GM12878 (cell line): ENCODE results near the gene ASB4. TPM values are rescaled to one million over a fixed set of nuclear protein-coding genes. Genes with fewer than 3 reads are reported as not detected.

ENCODE experiments used
- ATAC-seq: fragments of 200-7000 bp; cut with Tn5 transposase; 3 replicates; pipeline ENCODE4 v1.9.1; 2020; ENCODE audit warnings: mild to moderate bottlenecking, moderate library complexity
- BruUV-seq: library from RNA; stranded (reverse); fragments of 400-500 nt; replicated peaks from 2 replicates; lab custom pipeline; 2021; lab: Mats Ljungman, UMichigan
- CTCF ChIA-PET: fragments of 300-600 bp; sonication (Branson Sonifier 250); formaldehyde crosslinking; extraction: SDS; loops from one replicate; lab custom pipeline; 2021; ENCODE audit warnings: inconsistent platforms; lab: Yijun Ruan, JAX
- POLR2A ChIA-PET: fragments of 350-600 bp; formaldehyde crosslinking; extraction: SDS; loops from one replicate; lab custom pipeline; 2021; ENCODE audit warnings: inconsistent platforms; lab: Charles Lee
- RAD21 ChIA-PET: fragments of 300-600 bp; sonication (Branson Sonifier 250); formaldehyde crosslinking; loops from one replicate; lab custom pipeline; 2023; ENCODE audit warnings: antibody characterized with exemption; ENCODE audit not compliant: unreplicated experiment; lab: Charles Lee
- SMC1A ChIA-PET: fragments of 300-600 bp; sonication (Branson Sonifier 250); formaldehyde crosslinking; loops from one replicate; lab custom pipeline; 2023; ENCODE audit not compliant: unreplicated experiment, uncharacterized antibody; lab: Charles Lee
- DNase-seq: peaks from one replicate; pipeline ENCODE4 v3.0.0-alpha.2; 2011; ENCODE audit warnings: low read depth, low spot score
- FAIRE-seq: peaks from 3 replicates; lab custom pipeline; 2011; peaks lifted over from hg19 to GRCh38; lab: Jason Lieb, UNC
- H2AFZ ChIP-seq: 2 replicates; pipeline ENCODE4 v1.6.0; 2011; ENCODE audit warnings: low read depth, low read length, control low read depth; ENCODE audit not compliant: control insufficient read depth
- H3K27ac ChIP-seq: 2 replicates; pipeline ENCODE4 v1.5.1; 2011; ENCODE audit warnings: control low read depth; ENCODE audit not compliant: control insufficient read depth, insufficient read depth
- H3K27me3 ChIP-seq, 2 experiments: replicated peaks in 1 of 2; 2 replicates each; pipeline versions ENCODE4 v1.6.0 to v1.6.1; 2011; ENCODE audit warnings: low read length in 1 of 2; ENCODE audit not compliant: control insufficient read depth in 2 of 2, insufficient read depth in 2 of 2
- H3K36me3 ChIP-seq, 2 experiments: 2 replicates each; pipeline ENCODE4 v1.5.1; 2011; ENCODE audit warnings: low read length in 1 of 2; ENCODE audit not compliant: control insufficient read depth in 2 of 2, insufficient read depth in 2 of 2
- H3K4me1 ChIP-seq: 2 replicates; pipeline ENCODE4 v1.6.1; 2011; ENCODE audit warnings: mild to moderate bottlenecking, low read length, moderate library complexity, mixed read lengths; ENCODE audit not compliant: control insufficient read depth, insufficient read depth
- H3K4me2 ChIP-seq: 2 replicates; pipeline ENCODE4 v1.6.0; 2011; ENCODE audit warnings: control low read depth; ENCODE audit not compliant: control insufficient read depth, insufficient read depth
- H3K4me3 ChIP-seq: fragments of 200-600 bp; sonication (generic); 2 replicates; pipeline ENCODE4 v1.5.1; 2016
- H3K79me2 ChIP-seq: 2 replicates; pipeline ENCODE4 v1.6.0; 2011; ENCODE audit warnings: low read length; ENCODE audit not compliant: control insufficient read depth, insufficient read depth
- H3K9ac ChIP-seq: 2 replicates; pipeline ENCODE4 v1.8.0; 2011; ENCODE audit warnings: low read length, control low read depth, mixed read lengths; ENCODE audit not compliant: control insufficient read depth, insufficient read depth
- H3K9me3 ChIP-seq: replicated peaks from 3 replicates; pipeline ENCODE4 v1.5.1; 2011; ENCODE audit warnings: mild to moderate bottlenecking, low read length; ENCODE audit not compliant: control insufficient read depth, insufficient read depth
- H4K20me1 ChIP-seq: 2 replicates; pipeline ENCODE4 v1.6.0; 2011; ENCODE audit not compliant: control insufficient read depth, insufficient read depth
- ATF7 ChIP-seq: fragments of 450-650 bp; IDR thresholded peaks from 2 replicates; pipeline ENCODE4 v1.6.1; 2016; ENCODE audit warnings: low read depth, mild to moderate bottlenecking
- CBX5 ChIP-seq: sonication (generic); IDR thresholded peaks from 2 replicates; pipeline ENCODE4 v1.6.1; 2016; ENCODE audit warnings: low read depth, moderate library complexity, mild to moderate bottlenecking, inconsistent platforms
- CEBPZ ChIP-seq: fragments of 150-350 bp; IDR thresholded peaks from 2 replicates; pipeline ENCODE4 v1.6.1; 2016; ENCODE audit warnings: low read depth, low read length
- EGR1 ChIP-seq, 2 experiments: IDR thresholded peaks; 1 replicate in 1 of 2; 2 replicates in 1 of 2; pipeline ENCODE4 v1.6.1; 2011 to 2012; ENCODE audit warnings: low read depth in 2 of 2, low read length in 2 of 2, borderline replicate concordance in 1 of 2, mild to moderate bottlenecking in 1 of 2, moderate library complexity in 1 of 2
- IKZF2 ChIP-seq, 2 experiments: fragments of 450-650 bp; IDR thresholded peaks; 2 replicates each; pipeline ENCODE4 v1.6.1; 2017; ENCODE audit warnings: mild to moderate bottlenecking in 2 of 2, moderate library complexity in 2 of 2
- MEF2A ChIP-seq: IDR thresholded peaks from 2 replicates; pipeline ENCODE4 v1.6.1; 2011; ENCODE audit warnings: low read depth, mild to moderate bottlenecking, low read length, moderate library complexity; ENCODE audit not compliant: insufficient read depth
- NFIC ChIP-seq: IDR thresholded peaks from 2 replicates; pipeline ENCODE4 v1.6.1; 2012; ENCODE audit warnings: low read depth, mild to moderate bottlenecking, inconsistent platforms, low read length, moderate library complexity
- NR2C1 ChIP-seq: fragments of 450-650 bp; IDR thresholded peaks from 2 replicates; pipeline ENCODE4 v1.6.1; 2017; ENCODE audit warnings: antibody characterized with exemption, mild to moderate bottlenecking, moderate library complexity
- NRF1 ChIP-seq: conservative IDR thresholded peaks from 2 replicates; pipeline ENCODE4 v1.6.1; 2011; ENCODE audit warnings: mild to moderate bottlenecking, low read depth, low read length, improper control_type of control experiment
- PML ChIP-seq: IDR thresholded peaks from 2 replicates; pipeline ENCODE4 v1.6.1; 2012; ENCODE audit warnings: low read length, inconsistent platforms
- TAF1 ChIP-seq: IDR thresholded peaks from 2 replicates; pipeline ENCODE4 v1.6.1; 2011; ENCODE audit warnings: mild to moderate bottlenecking, low read depth, low read length, borderline replicate concordance
- TCF7 ChIP-seq: IDR thresholded peaks from 2 replicates; pipeline ENCODE4 v1.6.1; 2014; ENCODE audit warnings: antibody characterized with exemption, borderline replicate concordance
- USF2 ChIP-seq: IDR thresholded peaks from 2 replicates; pipeline ENCODE4 v1.6.1; 2011; ENCODE audit warnings: low read depth, low read length, improper control_type of control experiment, borderline replicate concordance
- WGBS: methylation state at CpG from one replicate; pipeline ENCODE4 v1.1.6; 2016; ENCODE audit warnings: low lambda C conversion rate; ENCODE audit not compliant: insufficient replicate concordance, insufficient coverage; ENCODE audit errors: missing lambda C conversion rate; 5-methylcytosine and 5-hydroxymethylcytosine counted together
- in situ Hi-C: fragments of 300-500 bp; cut with MboI; formaldehyde crosslinking; loops from 9 replicates; pipeline ENCODE4 v1.14.3; 2018; ENCODE audit warnings: mixed read lengths
- intact Hi-C: fragments of 100-400 bp; cut with micrococcal nuclease; formaldehyde crosslinking; loops from one replicate; pipeline ENCODE4 v1.14.2; 2022; ENCODE audit not compliant: unreplicated experiment
- polyA plus RNA-seq, 11 experiments: library from polyadenylated mRNA; depleted of rRNA in 4 of 11; unstranded in 6 of 11; stranded (reverse) in 5 of 11; fragments of >200 nt; fragmentation: Nextera tagmentation in 4 of 11; fragmentation: Illumina TruSeq in 1 of 11; extraction: Ambion mirVana in 4 of 11; extraction: Trizol in 1 of 11; gene quantifications; 1 replicate in 1 of 11; 2 replicates in 10 of 11; pipeline versions ENCODE4 v1.2.1 to v1.2.3, GENCODE V29; 2011 to 2016; ENCODE audit warnings: inconsistent platforms in 2 of 11, missing spikeins in 2 of 11, low read depth in 1 of 11
- total RNA-seq, 4 experiments: library from RNA; depleted of rRNA in 3 of 4; stranded (reverse); fragments of >200 nt in 3 of 4; fragmentation: Illumina TruSeq in 1 of 4; extraction: Trizol in 1 of 4; gene quantifications; 2 replicates each; pipeline versions ENCODE4 v1.2.1 to v1.2.3, GENCODE V29; 2013 to 2021
- TF ChIP-seq, protein P1 (sequence below): IDR thresholded peaks from 2 replicates; pipeline ENCODE4 v1.6.1; 2012; ENCODE audit warnings: mild to moderate bottlenecking, low read depth, low read length
- TF ChIP-seq, protein P2 (sequence below): fragments of 450-650 bp; IDR thresholded peaks from 2 replicates; pipeline ENCODE4 v1.6.1; 2016; ENCODE audit warnings: mild to moderate bottlenecking

ASB4 gene
- total and polyA plus RNA-seq, 10 of the 15 experiments (the other 5 are each of a cell fraction or from before 2014, with no cell fraction given) = 0.12 to 1.1 TPM; not detected in 8

DNA sequence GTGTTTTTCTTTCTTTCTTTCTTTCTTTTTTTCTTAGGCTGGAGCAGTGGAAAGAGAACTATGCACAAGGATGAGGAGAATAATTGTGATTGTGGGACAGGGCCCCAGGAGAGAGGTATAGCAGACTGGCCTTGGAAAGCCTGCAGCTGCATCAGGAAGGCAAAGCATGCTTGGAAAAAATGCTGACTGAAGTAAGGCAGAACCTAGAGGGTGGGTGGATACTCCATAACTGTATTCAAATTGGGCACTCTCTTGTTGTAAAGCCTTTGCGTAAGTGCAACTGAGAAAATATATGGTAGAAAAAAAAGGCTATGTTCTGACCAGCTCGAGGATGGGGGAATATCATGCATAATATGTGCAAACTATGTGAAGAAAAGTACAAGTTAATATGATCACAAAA lies 71.0 kb downstream of the ASB4 start:
- no TSS peak for BruUV-seq
- Histone ChIP-seq H4K20me1 (no peaks in the 10 kb centered on the region), H3K4me3 (no peak overlapping the region), H3K27ac (no peak overlapping the region), H3K79me2 (no peaks in the 10 kb centered on the region), H3K4me1 (no peaks in the 10 kb centered on the region), H3K36me3 (no peaks in the 10 kb centered on the region), H2AFZ (no peak overlapping the region)
- ChIA-PET POLR2A (no interaction called here), SMC1A (interaction anchor here (1.0 kb wide), 1 partner anchor 13 kb away, joined by 3 read pairs; no protein-coding TSS in a partner anchor)
- 48% methylated on average over 2 of the region's 2 CpGs for WGBS
- DNase-seq (no peak), ATAC-seq (no peak), FAIRE-seq (no peak)
- TF ChIP-seq USF2 (no peak), CEBPZ (no peak), MEF2A (no peak), EGR1 (IDR thresholded peaks at IDR 0.05; ENCODE audit: borderline replicate concordance in 1 of 2, low read depth in 2 of 2, low read length in 2 of 2) (no peak), TAF1 (no peak), ATF7 (no peak), CBX5 (no peak), NFIC (no peak), IKZF2 (IDR thresholded peaks at IDR 0.05) (no peak), PML (no peak), NRF1 (no peak), TCF7 (no peak), NR2C1 (no peak)
- TF ChIP-seq, protein P1, sequence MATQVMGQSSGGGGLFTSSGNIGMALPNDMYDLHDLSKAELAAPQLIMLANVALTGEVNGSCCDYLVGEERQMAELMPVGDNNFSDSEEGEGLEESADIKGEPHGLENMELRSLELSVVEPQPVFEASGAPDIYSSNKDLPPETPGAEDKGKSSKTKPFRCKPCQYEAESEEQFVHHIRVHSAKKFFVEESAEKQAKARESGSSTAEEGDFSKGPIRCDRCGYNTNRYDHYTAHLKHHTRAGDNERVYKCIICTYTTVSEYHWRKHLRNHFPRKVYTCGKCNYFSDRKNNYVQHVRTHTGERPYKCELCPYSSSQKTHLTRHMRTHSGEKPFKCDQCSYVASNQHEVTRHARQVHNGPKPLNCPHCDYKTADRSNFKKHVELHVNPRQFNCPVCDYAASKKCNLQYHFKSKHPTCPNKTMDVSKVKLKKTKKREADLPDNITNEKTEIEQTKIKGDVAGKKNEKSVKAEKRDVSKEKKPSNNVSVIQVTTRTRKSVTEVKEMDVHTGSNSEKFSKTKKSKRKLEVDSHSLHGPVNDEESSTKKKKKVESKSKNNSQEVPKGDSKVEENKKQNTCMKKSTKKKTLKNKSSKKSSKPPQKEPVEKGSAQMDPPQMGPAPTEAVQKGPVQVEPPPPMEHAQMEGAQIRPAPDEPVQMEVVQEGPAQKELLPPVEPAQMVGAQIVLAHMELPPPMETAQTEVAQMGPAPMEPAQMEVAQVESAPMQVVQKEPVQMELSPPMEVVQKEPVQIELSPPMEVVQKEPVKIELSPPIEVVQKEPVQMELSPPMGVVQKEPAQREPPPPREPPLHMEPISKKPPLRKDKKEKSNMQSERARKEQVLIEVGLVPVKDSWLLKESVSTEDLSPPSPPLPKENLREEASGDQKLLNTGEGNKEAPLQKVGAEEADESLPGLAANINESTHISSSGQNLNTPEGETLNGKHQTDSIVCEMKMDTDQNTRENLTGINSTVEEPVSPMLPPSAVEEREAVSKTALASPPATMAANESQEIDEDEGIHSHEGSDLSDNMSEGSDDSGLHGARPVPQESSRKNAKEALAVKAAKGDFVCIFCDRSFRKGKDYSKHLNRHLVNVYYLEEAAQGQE = no peak
- TF ChIP-seq, protein P2, sequence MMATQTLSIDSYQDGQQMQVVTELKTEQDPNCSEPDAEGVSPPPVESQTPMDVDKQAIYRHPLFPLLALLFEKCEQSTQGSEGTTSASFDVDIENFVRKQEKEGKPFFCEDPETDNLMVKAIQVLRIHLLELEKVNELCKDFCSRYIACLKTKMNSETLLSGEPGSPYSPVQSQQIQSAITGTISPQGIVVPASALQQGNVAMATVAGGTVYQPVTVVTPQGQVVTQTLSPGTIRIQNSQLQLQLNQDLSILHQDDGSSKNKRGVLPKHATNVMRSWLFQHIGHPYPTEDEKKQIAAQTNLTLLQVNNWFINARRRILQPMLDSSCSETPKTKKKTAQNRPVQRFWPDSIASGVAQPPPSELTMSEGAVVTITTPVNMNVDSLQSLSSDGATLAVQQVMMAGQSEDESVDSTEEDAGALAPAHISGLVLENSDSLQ = no peak
- TF ChIP-seq, all 136 proteins: peak for 0
- in situ Hi-C loops (no loop called here), intact Hi-C loops (no loop called here)
- H3K9ac ChIP-seq = no peak overlapping the region
- CTCF ChIA-PET = interaction anchor here (1.0 to 2.5 kb wide), 4 partner anchors 12 to 134 kb away, joined by 3 to 7 read pairs (median 4); no protein-coding TSS in a partner anchor
- no peaks in the 10 kb centered on the region for H3K9me3 ChIP-seq
- no peak overlapping the region for H3K4me2 ChIP-seq
- H3K27me3 ChIP-seq = no peaks in the 10 kb centered on the region; a peak in 1 of 4 replicates
- RAD21 ChIA-PET = interaction anchor here (1.1 kb wide), 1 partner anchor 28 kb away, joined by 3 read pairs; no protein-coding TSS in a partner anchor
